ENCODE data around the gene GLOD5. TPM values are rescaled to one million over a fixed set of nuclear protein-coding genes. Genes with fewer than 3 reads are reported as not detected.
"Not testable (repeated sequence)": the region's sequence is repeated elsewhere in the genome, so short reads cannot be mapped to it uniquely, and the experiment has no call there.

Gene GLOD5
- total RNA-seq, 2 donors from 2014 or later = 0.41 TPM; not detected in 1

- no peak for TF ChIP-seq POLR2AphosphoS5 (IDR thresholded peaks at IDR 0.05)
- TF ChIP-seq, protein P1, sequence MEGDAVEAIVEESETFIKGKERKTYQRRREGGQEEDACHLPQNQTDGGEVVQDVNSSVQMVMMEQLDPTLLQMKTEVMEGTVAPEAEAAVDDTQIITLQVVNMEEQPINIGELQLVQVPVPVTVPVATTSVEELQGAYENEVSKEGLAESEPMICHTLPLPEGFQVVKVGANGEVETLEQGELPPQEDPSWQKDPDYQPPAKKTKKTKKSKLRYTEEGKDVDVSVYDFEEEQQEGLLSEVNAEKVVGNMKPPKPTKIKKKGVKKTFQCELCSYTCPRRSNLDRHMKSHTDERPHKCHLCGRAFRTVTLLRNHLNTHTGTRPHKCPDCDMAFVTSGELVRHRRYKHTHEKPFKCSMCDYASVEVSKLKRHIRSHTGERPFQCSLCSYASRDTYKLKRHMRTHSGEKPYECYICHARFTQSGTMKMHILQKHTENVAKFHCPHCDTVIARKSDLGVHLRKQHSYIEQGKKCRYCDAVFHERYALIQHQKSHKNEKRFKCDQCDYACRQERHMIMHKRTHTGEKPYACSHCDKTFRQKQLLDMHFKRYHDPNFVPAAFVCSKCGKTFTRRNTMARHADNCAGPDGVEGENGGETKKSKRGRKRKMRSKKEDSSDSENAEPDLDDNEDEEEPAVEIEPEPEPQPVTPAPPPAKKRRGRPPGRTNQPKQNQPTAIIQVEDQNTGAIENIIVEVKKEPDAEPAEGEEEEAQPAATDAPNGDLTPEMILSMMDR (IDR thresholded peaks at IDR 0.05) = no peak
- no peak for TF ChIP-seq POLR2A (IDR thresholded peaks at IDR 0.05)
- Histone ChIP-seq H3K27ac (no peak overlapping the region), H3K9me3 (no peaks in the 10 kb centered on the region), H3K4me3 (no peak overlapping the region), H3K4me1 (replicated peaks) (no peaks in the 10 kb centered on the region), H3K36me3 (no peaks in the 10 kb centered on the region), H3K27me3 (replicated peaks; ENCODE audit: insufficient read depth) (no peaks in the 10 kb centered on the region)
- WGBS = 93% methylated on average over 8 of the region's 8 CpGs
- no peak for DNase-seq (ENCODE audit: low spot score)
- intact Hi-C loops (cut with DNase I) = no loop called here
Observed at GRCh38 chrX:48815266-48815665, 53.7 kb downstream of the GLOD5 start.

DNA sequence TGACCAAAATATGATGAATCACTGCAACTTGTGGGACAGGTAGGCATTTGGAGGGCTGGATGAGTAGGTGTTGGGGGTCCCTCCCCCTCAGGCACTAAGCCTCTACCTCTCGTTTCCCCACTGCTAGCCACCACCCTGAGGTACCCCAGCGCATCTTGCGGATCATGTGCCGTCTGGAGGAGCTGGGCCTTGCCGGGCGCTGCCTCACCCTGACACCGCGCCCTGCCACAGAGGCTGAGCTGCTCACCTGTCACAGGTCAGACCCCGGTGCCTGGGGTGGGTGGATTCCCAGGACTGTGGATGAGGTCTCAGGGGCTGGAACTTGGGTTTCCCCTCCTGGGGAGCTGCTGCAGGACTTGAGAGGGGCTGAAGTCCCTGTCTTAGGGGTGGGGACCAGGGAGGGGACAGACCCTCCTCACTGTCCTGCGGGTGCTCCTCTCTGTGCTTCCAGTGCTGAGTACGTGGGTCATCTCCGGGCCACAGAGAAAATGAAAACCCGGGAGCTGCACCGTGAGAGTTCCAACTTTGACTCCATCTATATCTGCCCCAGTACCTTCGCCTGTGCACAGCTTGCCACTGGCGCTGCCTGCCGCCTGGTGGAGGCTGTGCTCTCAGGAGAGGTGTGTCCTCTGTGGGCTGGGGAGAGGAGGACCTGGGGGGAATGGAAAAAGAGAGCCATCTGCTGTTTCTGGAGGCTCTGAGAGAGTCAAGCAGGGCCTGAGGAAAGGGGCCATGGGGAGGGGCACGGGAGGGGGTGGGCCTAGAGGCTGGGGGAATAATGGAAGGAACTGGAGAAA, 54.7 kb downstream of the GLOD5 start:
- Histone ChIP-seq H3K27me3 (replicated peaks; ENCODE audit: insufficient read depth) (no peaks in the 10 kb centered on the region), H3K9me3 (no peaks in the 10 kb centered on the region), H3K36me3 (no peaks in the 10 kb centered on the region), H3K4me3 (no peak overlapping the region), H3K4me1 (replicated peaks) (no peaks in the 10 kb centered on the region), H3K27ac (no peak overlapping the region)
- intact Hi-C loops (cut with DNase I) = no loop called here
- 93% methylated on average over 10 of the region's 18 CpGs for WGBS
- DNase-seq (ENCODE audit: low spot score) = no peak
- no peak for TF ChIP-seq POLR2AphosphoS5 (IDR thresholded peaks at IDR 0.05)
- TF ChIP-seq POLR2A (IDR thresholded peaks at IDR 0.05) = no peak
- TF ChIP-seq, protein P1 (IDR thresholded peaks at IDR 0.05) = no peak

GRCh38 chrX:48818098-48818497, 56.6 kb downstream of the GLOD5 start:
- no peak overlapping the region for H3K27ac ChIP-seq
- TF ChIP-seq, protein P1 (IDR thresholded peaks at IDR 0.05) = no peak
- no peak for TF ChIP-seq POLR2A (IDR thresholded peaks at IDR 0.05)
- TF ChIP-seq POLR2AphosphoS5 (IDR thresholded peaks at IDR 0.05) = no peak
- no CpG with 5 or more reads among the region's 16 CpGs for WGBS
- no peaks in the 10 kb centered on the region for H3K36me3 ChIP-seq
- H3K4me3 ChIP-seq = no peak overlapping the region
- H3K27me3 ChIP-seq (replicated peaks; ENCODE audit: insufficient read depth) = no peaks in the 10 kb centered on the region
- no peaks in the 10 kb centered on the region for H3K9me3 ChIP-seq
- H3K4me1 ChIP-seq (replicated peaks) = no peaks in the 10 kb centered on the region
- intact Hi-C loops (cut with DNase I) = no loop called here
- no peak for DNase-seq (ENCODE audit: low spot score)

DNA sequence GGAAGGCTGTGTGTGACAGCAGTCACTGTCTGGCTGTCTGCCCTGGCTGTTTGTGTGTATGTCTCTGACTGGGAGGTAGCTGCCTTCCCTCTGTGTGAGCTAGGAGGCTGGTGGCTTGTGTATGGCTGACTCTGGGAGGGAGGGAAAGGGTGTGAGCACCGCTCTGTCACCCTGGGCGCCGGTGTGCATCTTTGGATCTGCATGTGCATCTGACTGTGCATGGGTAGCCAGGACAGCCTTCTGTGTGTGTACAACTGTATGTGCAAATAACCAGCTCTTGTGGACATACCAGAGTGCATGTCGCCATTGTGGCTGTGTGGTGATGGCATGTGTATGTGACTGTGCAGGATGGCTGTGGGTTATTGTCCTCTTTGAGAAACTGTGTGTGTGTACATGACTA, 57.3 kb downstream of the GLOD5 start:
- intact Hi-C loops (cut with DNase I) = no loop called here
- Histone ChIP-seq H3K4me1 (replicated peaks) (no peaks in the 10 kb centered on the region), H3K36me3 (no peaks in the 10 kb centered on the region), H3K27ac (no peak overlapping the region), H3K9me3 (no peaks in the 10 kb centered on the region), H3K4me3 (no peak overlapping the region), H3K27me3 (replicated peaks; ENCODE audit: insufficient read depth) (no peaks in the 10 kb centered on the region)
- TF ChIP-seq, protein P1 (IDR thresholded peaks at IDR 0.05) = no peak
- TF ChIP-seq POLR2A (IDR thresholded peaks at IDR 0.05) (no peak), POLR2AphosphoS5 (IDR thresholded peaks at IDR 0.05) (no peak)
- 100% methylated on average over 2 of the region's 4 CpGs for WGBS
- DNase-seq (ENCODE audit: low spot score) = no peak

GRCh38 chrX:48819394-48819793, 57.8 kb downstream of the GLOD5 start:
- intact Hi-C loops (cut with DNase I) = not testable (repeated sequence)

More at GRCh38 chrX:48819394-48819793, 57.8 kb downstream of the GLOD5 start:
- not testable (repeated sequence) for H3K36me3 ChIP-seq; DNase-seq (ENCODE audit: low spot score); H3K9me3 ChIP-seq; H3K4me3 ChIP-seq; H3K27ac ChIP-seq; H3K27me3 ChIP-seq (replicated peaks; ENCODE audit: insufficient read depth); H3K4me1 ChIP-seq (replicated peaks)
- WGBS = 91% methylated on average over 9 of the region's 9 CpGs

Data from prostate gland (tissue), 2 donors.